GM18508 (cell line): ENCODE data around the gene ZNF532.

Source experiments
- ATAC-seq: cut with Tn5 transposase; IDR thresholded peaks from one replicate; pipeline ENCODE4 v1.9.1; 2021; ENCODE audit warnings: moderate number of reproducible peaks; ENCODE audit not compliant: insufficient read depth, unreplicated experiment

Gene ZNF532

GRCh38 chr18:58966005-58966677, 101.5 kb downstream of the ZNF532 start:
- no peak for ATAC-seq

DNA sequence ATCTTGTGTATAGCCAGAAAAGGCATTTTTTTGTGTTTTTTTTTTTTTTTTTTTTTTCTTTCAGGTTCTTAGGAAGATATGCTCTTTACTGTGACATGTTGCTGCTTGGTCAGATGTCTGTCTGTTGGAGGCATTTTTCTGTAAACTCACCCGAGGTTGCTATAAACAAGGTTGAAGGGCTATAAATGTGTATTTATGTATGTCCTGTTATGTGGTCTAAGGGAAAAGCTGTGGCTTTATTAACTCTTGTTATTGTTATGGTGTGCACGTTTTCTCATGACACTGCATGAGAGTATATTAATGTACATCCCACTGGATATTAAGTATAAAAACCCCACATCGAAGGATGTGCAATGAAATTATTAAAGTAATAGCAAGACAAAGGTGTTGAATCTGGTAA, 102.0 kb downstream of the ZNF532 start:
- ATAC-seq: no peak

GRCh38 chr18:58967751-58968254, 103.1 kb downstream of the ZNF532 start:
- no peak for ATAC-seq

- peak; percentile 66 for ATAC-seq
Measured at GRCh38 chr18:58970943-58971790, 106.5 kb downstream of the ZNF532 start.

DNA sequence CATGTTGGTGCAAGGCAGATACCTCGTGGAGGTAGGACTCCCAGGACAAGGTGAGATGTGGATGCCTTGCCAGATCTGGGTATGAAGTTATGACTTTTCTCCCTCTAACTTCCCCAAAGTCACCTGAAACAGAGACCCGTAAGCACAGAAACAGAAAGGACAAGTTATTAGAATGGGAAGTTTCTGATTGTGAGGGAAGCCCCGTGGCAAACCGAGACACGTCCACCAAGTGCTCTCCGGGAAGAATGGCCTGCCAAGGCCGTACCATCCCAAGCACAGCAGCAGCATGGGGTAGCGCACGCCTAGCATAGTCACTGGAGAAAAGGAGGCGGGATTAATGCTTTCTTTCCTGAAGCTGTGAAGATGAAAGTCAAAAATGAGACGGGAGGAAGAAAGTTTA, 110.6 kb downstream of the ZNF532 start:
- ATAC-seq: no peak

DNA sequence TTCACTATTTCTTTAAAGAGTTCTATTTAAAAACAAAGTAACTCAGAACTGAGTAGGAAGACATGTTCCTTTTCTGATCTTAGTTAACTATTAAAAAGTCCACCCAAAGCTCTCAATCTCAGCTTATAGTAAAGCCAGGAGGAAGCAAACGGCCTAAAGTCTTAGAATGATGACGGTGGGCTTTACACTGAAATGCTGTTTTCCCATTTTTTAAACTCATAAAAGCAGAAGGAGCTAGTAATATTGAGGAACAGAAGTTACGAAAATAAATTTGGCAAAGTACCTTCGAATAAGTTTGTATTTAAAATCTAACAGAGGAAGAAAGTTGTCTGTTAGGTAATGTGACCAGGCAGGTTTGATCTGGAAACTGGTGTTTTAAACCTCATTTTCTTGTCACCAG, 111.1 kb downstream of the ZNF532 start:
- ATAC-seq: no peak

GRCh38 chr18:58977223-58977622, 112.5 kb downstream of the ZNF532 start:
- ATAC-seq: no peak

GRCh38 chr18:58977801-58978200, 113.1 kb downstream of the ZNF532 start:
- ATAC-seq: no peak

- ATAC-seq: no peak
Measured at GRCh38 chr18:58978916-58979315, 114.2 kb downstream of the ZNF532 start.

DNA sequence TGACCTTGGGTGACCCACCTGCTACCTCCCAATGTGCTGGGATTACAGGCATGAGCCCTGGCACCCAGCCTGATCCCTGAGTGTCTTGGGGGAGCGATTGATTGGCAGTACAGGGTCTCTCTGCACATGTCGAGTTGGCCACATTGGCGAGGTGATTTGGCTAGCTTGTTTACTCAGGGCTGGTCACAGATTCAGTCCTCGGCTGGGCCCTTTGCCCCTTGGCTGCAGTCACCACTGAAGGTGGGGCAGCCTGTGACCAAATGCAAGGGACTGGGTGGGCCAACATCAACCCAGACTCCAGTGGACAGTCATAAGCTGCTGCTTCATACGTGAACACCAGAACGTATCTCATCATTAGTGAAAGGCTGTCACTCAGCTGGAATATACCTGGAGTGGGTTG, 114.9 kb downstream of the ZNF532 start:
- ATAC-seq: no peak

DNA sequence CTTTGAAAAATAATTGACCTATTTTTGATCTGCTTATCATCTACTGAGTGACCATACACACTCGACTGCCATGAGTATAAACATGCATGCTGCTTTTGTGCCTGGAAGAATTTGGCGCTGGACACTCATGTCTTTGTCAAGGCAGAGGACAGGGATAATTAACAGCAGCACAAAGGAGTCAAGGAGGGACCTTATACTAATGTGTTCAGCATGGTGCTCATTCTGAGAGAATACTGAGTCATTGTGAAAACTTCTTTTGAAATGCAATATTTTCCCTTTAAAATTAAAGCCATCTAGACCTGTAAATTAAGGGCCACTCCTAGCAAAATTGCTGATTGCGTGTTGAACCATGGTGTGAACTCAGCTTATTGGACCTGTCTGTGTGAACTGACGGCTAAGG, 116.3 kb downstream of the ZNF532 start:
- ATAC-seq: no peak

GRCh38 chr18:58983260-58984155, 118.8 kb downstream of the ZNF532 start:
- no peak for ATAC-seq

DNA sequence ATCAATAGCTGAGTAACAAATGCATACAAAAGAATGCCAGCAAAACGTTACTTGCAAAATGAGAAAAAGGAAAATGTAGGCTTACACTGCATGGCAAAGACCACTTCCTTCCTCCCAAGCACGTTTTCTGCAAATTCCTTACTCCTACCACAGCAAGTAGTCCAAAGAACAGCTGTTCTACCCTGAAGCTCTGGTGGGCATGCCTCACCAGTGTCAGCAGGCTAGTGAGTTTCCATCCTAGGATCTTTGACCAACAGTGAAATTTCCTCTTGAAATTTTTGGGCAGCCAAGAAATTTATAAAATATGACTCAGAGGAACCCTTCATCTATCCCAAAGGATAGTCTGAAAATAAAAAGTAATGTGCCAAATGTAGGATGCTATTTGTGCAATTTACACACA, 123.9 kb downstream of the ZNF532 start:
- ATAC-seq: no peak

GRCh38 chr18:58989184-58989759, 124.6 kb downstream of the ZNF532 start:
- no peak for ATAC-seq

GRCh38 chr18:58990720-58991119, 126.0 kb downstream of the ZNF532 start:
- ATAC-seq: no peak

- ATAC-seq: no peak
Measured at GRCh38 chr18:58991167-58991798, 126.6 kb downstream of the ZNF532 start.

- no peak for ATAC-seq
Measured at GRCh38 chr18:58992301-58993231, 127.9 kb downstream of the ZNF532 start.

DNA sequence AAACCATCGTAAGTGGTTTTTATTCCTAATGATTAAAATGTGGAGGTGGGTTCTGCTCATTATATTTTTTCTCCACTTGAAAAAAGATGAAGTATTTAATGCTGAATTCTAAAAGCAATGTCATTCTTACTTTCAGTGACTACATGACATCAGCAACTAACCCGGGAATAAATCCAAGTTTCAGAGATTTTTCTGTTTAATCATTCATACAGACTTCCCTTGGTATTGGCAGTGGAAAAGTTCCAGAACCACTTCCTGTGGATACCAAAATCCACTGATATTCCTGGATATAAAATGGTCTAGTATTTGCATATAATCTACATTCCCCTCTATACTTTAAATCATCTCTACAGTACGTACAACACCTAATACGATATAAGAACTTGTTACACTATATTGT, 128.6 kb downstream of the ZNF532 start:
- no peak for ATAC-seq

GRCh38 chr18:58995663-58996062, 131.0 kb downstream of the ZNF532 start:
- no peak for ATAC-seq
